IMR-90 (cell line): ENCODE data around the gene FKBP4. TPM values are rescaled to one million over a fixed set of nuclear protein-coding genes. Genes with fewer than 3 reads are reported as not detected.

Experiments
- ATAC-seq: fragments of 200-7000 bp; cut with Tn5 transposase; 2 replicates; pipeline ENCODE4 v1.9.1; 2020; ENCODE audit warnings: low read depth, mild to moderate bottlenecking, moderate library complexity
- BruUV-seq: library from RNA; stranded (reverse); fragments of 400-500 nt; replicated peaks from 2 replicates; lab custom pipeline; 2021; lab: Mats Ljungman, UMichigan
- CTCF ChIA-PET: fragments of 300-600 bp; formaldehyde crosslinking; extraction: SDS; loops from one replicate; lab custom pipeline; 2021; ENCODE audit warnings: antibody characterized with exemption; lab: Yijun Ruan, JAX
- POLR2A ChIA-PET: fragments of 300-600 bp; sonication (Branson Sonifier 250); formaldehyde crosslinking; loops from one replicate; lab custom pipeline; 2022; ENCODE audit warnings: antibody characterized with exemption; ENCODE audit not compliant: unreplicated experiment; lab: Charles Lee
- DNase-seq: peaks from one replicate; pipeline ENCODE4 v3.0.0; 2013
- H2AFZ ChIP-seq: replicated peaks from 2 replicates; pipeline ENCODE3; 2013; ENCODE audit warnings: low read length, mild to moderate bottlenecking; ENCODE audit not compliant: poor library complexity
- H2AK5ac ChIP-seq: 2 replicates; pipeline ENCODE4 v1.6.1; 2013; ENCODE audit warnings: low read depth, low read length, inconsistent platforms
- H2AK9ac ChIP-seq: replicated peaks from 2 replicates; pipeline ENCODE3; 2013; ENCODE audit warnings: mild to moderate bottlenecking, low read depth, low read length, moderate library complexity; ENCODE audit not compliant: poor library complexity
- H2BK120ac ChIP-seq: 2 replicates; pipeline ENCODE4 v1.6.1; 2013; ENCODE audit warnings: low read depth, low read length, inconsistent platforms
- H2BK15ac ChIP-seq: 3 replicates; pipeline ENCODE4 v1.6.1; 2013; ENCODE audit warnings: low read depth, low read length, inconsistent platforms
- H2BK20ac ChIP-seq: 2 replicates; pipeline ENCODE4 v1.6.1; 2013; ENCODE audit warnings: low read depth, mild to moderate bottlenecking, inconsistent platforms, low read length, moderate library complexity
- H2BK5ac ChIP-seq: 2 replicates; pipeline ENCODE4 v1.6.1; 2013; ENCODE audit warnings: mild to moderate bottlenecking, low read depth, low read length, inconsistent platforms; ENCODE audit not compliant: poor library complexity, severe bottlenecking
- H3K14ac ChIP-seq: replicated peaks from 2 replicates; pipeline ENCODE4 v1.6.1; 2013; ENCODE audit warnings: low read depth, low read length, inconsistent platforms
- H3K18ac ChIP-seq: 2 replicates; pipeline ENCODE4 v1.6.1; 2013; ENCODE audit warnings: low read depth, low read length, control low read depth
- H3K23ac ChIP-seq: 2 replicates; pipeline ENCODE4 v1.6.1; 2013; ENCODE audit warnings: low read depth, low read length, inconsistent platforms
- H3K27ac ChIP-seq: 2 replicates; pipeline ENCODE4 v1.5.1; 2013; ENCODE audit warnings: mild to moderate bottlenecking, control low read depth, low read length; ENCODE audit not compliant: insufficient read depth
- H3K27me3 ChIP-seq: 2 replicates; pipeline ENCODE4 v1.6.1; 2013; ENCODE audit warnings: low read length; ENCODE audit not compliant: control insufficient read depth, insufficient read depth
- H3K36me3 ChIP-seq: 2 replicates; pipeline ENCODE4 v1.6.1; 2013; ENCODE audit warnings: low read length, mixed read lengths; ENCODE audit not compliant: control insufficient read depth, insufficient read depth
- H3K4ac ChIP-seq: 2 replicates; pipeline ENCODE4 v1.6.1; 2013; ENCODE audit warnings: low read depth, low read length, inconsistent platforms
- H3K4me1 ChIP-seq: 2 replicates; pipeline ENCODE4 v1.6.1; 2013; ENCODE audit warnings: low read length, mixed read lengths; ENCODE audit not compliant: control insufficient read depth, insufficient read depth
- H3K4me2 ChIP-seq: 2 replicates; pipeline ENCODE4 v1.6.1; 2013; ENCODE audit warnings: low read depth, mild to moderate bottlenecking, control low read depth, low read length, moderate library complexity
- H3K4me3 ChIP-seq: 2 replicates; pipeline ENCODE4 v1.5.1; 2013; ENCODE audit warnings: low read depth, mild to moderate bottlenecking, control low read depth, low read length, moderate library complexity; ENCODE audit not compliant: insufficient read depth
- H3K56ac ChIP-seq: 2 replicates; pipeline ENCODE4 v1.6.1; 2013; ENCODE audit warnings: low read length, inconsistent platforms; ENCODE audit not compliant: insufficient read depth; ENCODE audit errors: extremely low read depth
- H3K79me1 ChIP-seq, 2 experiments: 2 replicates each; pipeline ENCODE4 v1.6.1; 2013; ENCODE audit warnings: low read length in 2 of 2, inconsistent platforms in 1 of 2, low read depth in 1 of 2
- H3K9ac ChIP-seq: 2 replicates; pipeline ENCODE4 v1.6.1; 2013; ENCODE audit warnings: low read depth, low read length, control low read depth
- H3K9me1 ChIP-seq: 2 replicates; pipeline ENCODE4 v1.6.1; 2013; ENCODE audit warnings: low read length, inconsistent platforms; ENCODE audit not compliant: insufficient read depth
- H3K9me3 ChIP-seq: 2 replicates; pipeline ENCODE4 v1.6.1; 2013; ENCODE audit warnings: low read length; ENCODE audit not compliant: control insufficient read depth, insufficient read depth
- H4K20me1 ChIP-seq: 2 replicates; pipeline ENCODE4 v1.6.1; 2013; ENCODE audit warnings: low read length, inconsistent platforms; ENCODE audit not compliant: insufficient read depth
- H4K5ac ChIP-seq: 2 replicates; pipeline ENCODE4 v1.6.1; 2013; ENCODE audit warnings: mild to moderate bottlenecking, low read depth, low read length, control low read depth
- H4K8ac ChIP-seq, 2 experiments: 2 replicates each; pipeline ENCODE4 v1.6.1; 2013; ENCODE audit warnings: low read depth in 2 of 2, low read length in 2 of 2, control low read depth in 1 of 2, inconsistent platforms in 1 of 2
- H4K91ac ChIP-seq: 2 replicates; pipeline ENCODE4 v1.6.1; 2013; ENCODE audit warnings: low read depth, low read length, inconsistent platforms; ENCODE audit not compliant: insufficient read depth
- BHLHE40 ChIP-seq: fragments of 150-350 bp; IDR thresholded peaks from 2 replicates; pipeline ENCODE4 v1.6.1; 2016; ENCODE audit warnings: mild to moderate bottlenecking, low read depth, low read length
- CEBPB ChIP-seq: IDR thresholded peaks from 2 replicates; pipeline ENCODE4 v1.6.1; 2012; ENCODE audit warnings: low read depth, low read length, improper control_type of control experiment
- CHD1 ChIP-seq: IDR thresholded peaks from 2 replicates; pipeline ENCODE4 v1.6.1; 2012; ENCODE audit warnings: low read depth, low read length, improper control_type of control experiment
- FOS ChIP-seq: fragments of 150-350 bp; IDR thresholded peaks from 2 replicates; pipeline ENCODE4 v1.6.1; 2016; ENCODE audit warnings: low read depth, low read length
- MAFK ChIP-seq: IDR thresholded peaks from 2 replicates; pipeline ENCODE4 v1.6.1; 2012; ENCODE audit warnings: low read depth, low read length, improper control_type of control experiment
- MAZ ChIP-seq: IDR thresholded peaks from 2 replicates; pipeline ENCODE4 v1.6.1; 2012; ENCODE audit warnings: low read depth, mild to moderate bottlenecking, low read length, improper control_type of control experiment, moderate library complexity, borderline replicate concordance
- MXI1 ChIP-seq: IDR thresholded peaks from 2 replicates; pipeline ENCODE4 v1.6.1; 2012; ENCODE audit warnings: low read depth, mild to moderate bottlenecking, low read length, moderate library complexity, borderline replicate concordance
- NFE2L2 ChIP-seq: fragments of 150-350 bp; IDR thresholded peaks from 2 replicates; pipeline ENCODE4 v1.6.1; 2016; ENCODE audit warnings: low read depth, mild to moderate bottlenecking, low read length
- POLR2A ChIP-seq: IDR thresholded peaks from 2 replicates; pipeline ENCODE4 v1.6.1; 2012; ENCODE audit warnings: mild to moderate bottlenecking, low read depth, low read length
- RAD21 ChIP-seq: IDR thresholded peaks from 2 replicates; pipeline ENCODE4 v1.6.1; 2012; ENCODE audit warnings: low read length, improper control_type of control experiment
- RCOR1 ChIP-seq: IDR thresholded peaks from 2 replicates; pipeline ENCODE4 v1.6.1; 2012; ENCODE audit warnings: mild to moderate bottlenecking, low read length, improper control_type of control experiment; ENCODE audit not compliant: insufficient replicate concordance
- RFX5 ChIP-seq: IDR thresholded peaks from 2 replicates; pipeline ENCODE4 v1.8.0; 2012; ENCODE audit warnings: low read depth, mild to moderate bottlenecking, low read length, moderate library complexity
- SMC3 ChIP-seq: fragments of 150-350 bp; IDR thresholded peaks from 2 replicates; pipeline ENCODE4 v1.6.1; 2016; ENCODE audit warnings: low read depth, mild to moderate bottlenecking, antibody characterized with exemption, low read length, moderate library complexity
- WGBS, 2 experiments: methylation state at CpG; one replicate each; pipeline versions ENCODE4 v1.1.5 to v1.1.7; 2013; ENCODE audit warnings: missing lambda C conversion rate in 2 of 2; ENCODE audit not compliant: insufficient read length in 1 of 2; ENCODE audit errors: extremely low coverage in 2 of 2; 5-methylcytosine and 5-hydroxymethylcytosine counted together
- dilution Hi-C: fragments of 300-500 bp; cut with HindIII; formaldehyde crosslinking; loops from one replicate; pipeline ENCODE4 v1.14.3; 2018; ENCODE audit warnings: low sequenced_read_pairs; ENCODE audit not compliant: unreplicated experiment
- in situ Hi-C: fragments of 300-500 bp; cut with MboI; formaldehyde crosslinking; loops from 3 replicates; pipeline ENCODE4 v1.14.3; 2019; ENCODE audit warnings: low sequenced_read_pairs, inconsistent platforms, mixed read lengths
- intact Hi-C: fragments of 100-400 bp; cut with micrococcal nuclease; formaldehyde crosslinking; loops from 2 replicates; pipeline ENCODE4 v1.10.0; 2022
- polyA plus RNA-seq, 3 experiments: library from polyadenylated mRNA; depleted of rRNA; stranded (reverse); fragments of >200 nt; gene quantifications; 2 replicates each; pipeline ENCODE4 v1.2.3, GENCODE V29; 2012; ENCODE audit warnings: low replicate concordance in 1 of 3
- total RNA-seq: library from RNA; depleted of rRNA; stranded (reverse); fragments of >200 nt; gene quantifications from 2 replicates; pipeline ENCODE4 v1.2.3, GENCODE V29; 2012
- TF ChIP-seq, protein P1 (sequence below): fragments of 150-350 bp; IDR thresholded peaks from 2 replicates; pipeline ENCODE4 v1.6.1; 2016; ENCODE audit warnings: low read depth, mild to moderate bottlenecking, low read length, moderate library complexity, borderline replicate concordance
- TF ChIP-seq, protein P2 (sequence below): conservative IDR thresholded peaks from 2 replicates; pipeline ENCODE4 v1.5.1; 2012; ENCODE audit warnings: mild to moderate bottlenecking, low read depth, low read length, improper control_type of control experiment

Gene FKBP4
- total and polyA plus RNA-seq, 2 of the 4 experiments (the other 2 are of a cell fraction): 35.7 to 36.0 TPM

DNA sequence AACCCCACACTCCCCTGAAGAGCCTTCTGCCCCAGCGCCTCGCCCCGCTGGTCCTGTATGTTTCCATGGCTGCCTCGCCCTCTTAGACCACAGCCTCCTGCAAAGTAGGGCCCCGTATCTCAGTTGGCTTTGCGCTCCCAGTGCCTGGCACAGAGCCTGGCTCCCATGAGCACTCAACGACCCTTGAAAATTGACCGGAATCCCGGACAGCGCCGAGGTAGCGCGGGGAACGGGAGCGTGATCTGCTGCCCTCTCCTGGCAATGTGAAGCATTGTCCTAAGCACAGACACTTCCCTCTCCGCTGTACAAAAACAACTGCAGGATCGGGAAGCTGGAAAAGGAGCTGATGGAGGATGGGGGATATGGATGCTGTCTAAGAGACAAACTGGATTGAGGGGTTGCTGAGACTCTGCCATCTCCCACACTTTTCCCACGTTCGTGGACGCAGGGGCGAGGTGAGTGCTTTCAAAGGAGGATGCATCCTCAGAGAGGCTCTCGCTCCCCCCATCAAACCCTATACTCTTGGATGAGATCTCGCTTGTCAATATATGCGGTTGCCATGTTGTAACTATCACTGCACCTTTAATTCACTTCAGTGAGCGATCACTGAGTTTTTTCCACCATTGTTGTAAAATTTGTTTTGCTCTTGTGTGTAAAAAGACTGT, 10.7 kb upstream of the FKBP4 start:
- peak; percentile 44 for DNase-seq
- ChIA-PET POLR2A (no interaction called here), CTCF (interaction anchor here (0.6 to 1.9 kb wide), 7 partner anchors 8 to 1714 kb away, joined by 3 to 8 read pairs (median 5); no protein-coding TSS in a partner anchor)
- Histone ChIP-seq H3K14ac (no peak overlapping the region), H3K23ac (no peak overlapping the region), H3K79me1 (no peaks in the 10 kb centered on the region), H4K8ac (no peak overlapping the region), H3K18ac (no peak overlapping the region), H3K56ac (no peak overlapping the region), H3K9me3 (no peaks in the 10 kb centered on the region), H2BK120ac (no peak overlapping the region), H3K27me3 (peaks cover 44% of the 10 kb centered on the region), H4K5ac (no peak overlapping the region), H3K9me1 (no peaks in the 10 kb centered on the region), H3K36me3 (no peaks in the 10 kb centered on the region), H2BK15ac (no peak overlapping the region), H2AK9ac (no peak overlapping the region), H2BK5ac (no peak overlapping the region), H3K4me3 (no peak overlapping the region), H2AFZ (peak overlapping the region; percentile 82), H3K4me2 (peak overlapping the region; percentile 48; the same call in 1 of the 2 replicates), H3K4me1 (no peaks in the 10 kb centered on the region), H3K9ac (no peak overlapping the region), H2BK20ac (no peak overlapping the region), H3K4ac (no peak overlapping the region), H2AK5ac (no peak overlapping the region), H4K91ac (no peak overlapping the region), H4K20me1 (peaks cover 3% of the 10 kb centered on the region; the same call in 1 of the 2 replicates), H3K27ac (no peak overlapping the region)
- no TSS peak for BruUV-seq
- dilution Hi-C loops (no loop called here), in situ Hi-C loops (no loop called here), intact Hi-C loops (loop anchor here (1.0 to 5.0 kb wide), 2 partner anchors 45 to 102 kb away; no protein-coding TSS in a partner anchor)
- ATAC-seq: peak; percentile 99
- 4% methylated on average over 10 of the region's 25 CpGs; no CpG with 5 or more reads in 1 of the 2 experiments for WGBS, 2 experiments
- TF ChIP-seq RFX5: no peak
- peak; percentile 71 for TF ChIP-seq RAD21
- TF ChIP-seq FOS: no peak
- no peak for TF ChIP-seq RCOR1
- TF ChIP-seq MAZ: no peak
- peak; percentile 77 for TF ChIP-seq SMC3
- no peak for TF ChIP-seq MAFK
- no peak for TF ChIP-seq NFE2L2
- no peak for TF ChIP-seq POLR2A
- TF ChIP-seq, protein P1, sequence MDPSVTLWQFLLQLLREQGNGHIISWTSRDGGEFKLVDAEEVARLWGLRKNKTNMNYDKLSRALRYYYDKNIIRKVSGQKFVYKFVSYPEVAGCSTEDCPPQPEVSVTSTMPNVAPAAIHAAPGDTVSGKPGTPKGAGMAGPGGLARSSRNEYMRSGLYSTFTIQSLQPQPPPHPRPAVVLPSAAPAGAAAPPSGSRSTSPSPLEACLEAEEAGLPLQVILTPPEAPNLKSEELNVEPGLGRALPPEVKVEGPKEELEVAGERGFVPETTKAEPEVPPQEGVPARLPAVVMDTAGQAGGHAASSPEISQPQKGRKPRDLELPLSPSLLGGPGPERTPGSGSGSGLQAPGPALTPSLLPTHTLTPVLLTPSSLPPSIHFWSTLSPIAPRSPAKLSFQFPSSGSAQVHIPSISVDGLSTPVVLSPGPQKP: no peak
- no peak for TF ChIP-seq CEBPB
- no peak for TF ChIP-seq CHD1
- no peak for TF ChIP-seq MXI1
- TF ChIP-seq, protein P2, sequence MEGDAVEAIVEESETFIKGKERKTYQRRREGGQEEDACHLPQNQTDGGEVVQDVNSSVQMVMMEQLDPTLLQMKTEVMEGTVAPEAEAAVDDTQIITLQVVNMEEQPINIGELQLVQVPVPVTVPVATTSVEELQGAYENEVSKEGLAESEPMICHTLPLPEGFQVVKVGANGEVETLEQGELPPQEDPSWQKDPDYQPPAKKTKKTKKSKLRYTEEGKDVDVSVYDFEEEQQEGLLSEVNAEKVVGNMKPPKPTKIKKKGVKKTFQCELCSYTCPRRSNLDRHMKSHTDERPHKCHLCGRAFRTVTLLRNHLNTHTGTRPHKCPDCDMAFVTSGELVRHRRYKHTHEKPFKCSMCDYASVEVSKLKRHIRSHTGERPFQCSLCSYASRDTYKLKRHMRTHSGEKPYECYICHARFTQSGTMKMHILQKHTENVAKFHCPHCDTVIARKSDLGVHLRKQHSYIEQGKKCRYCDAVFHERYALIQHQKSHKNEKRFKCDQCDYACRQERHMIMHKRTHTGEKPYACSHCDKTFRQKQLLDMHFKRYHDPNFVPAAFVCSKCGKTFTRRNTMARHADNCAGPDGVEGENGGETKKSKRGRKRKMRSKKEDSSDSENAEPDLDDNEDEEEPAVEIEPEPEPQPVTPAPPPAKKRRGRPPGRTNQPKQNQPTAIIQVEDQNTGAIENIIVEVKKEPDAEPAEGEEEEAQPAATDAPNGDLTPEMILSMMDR: peak; percentile 81
- TF ChIP-seq BHLHE40: no peak
